Tongue (tissue), 2 donors: ENCODE data around the gene MAST4. TPM values are rescaled to one million over a fixed set of nuclear protein-coding genes. Genes with fewer than 3 reads are reported as not detected.
"Not testable (repeated sequence)": the region's sequence is repeated elsewhere in the genome, so short reads cannot be mapped to it uniquely, and the experiment has no call there.

Source experiments
- DNase-seq: peaks from one replicate; pipeline ENCODE4 v3.0.0-alpha.2; 2015
- total RNA-seq: library from RNA; depleted of rRNA; stranded (reverse); fragments of >200 nt; gene quantifications from one replicate; pipeline ENCODE4 v1.2.3, GENCODE V29; 2014

The MAST4 gene
- total RNA-seq, 1 donor from 2014 or later, result 44.4 TPM

DNA sequence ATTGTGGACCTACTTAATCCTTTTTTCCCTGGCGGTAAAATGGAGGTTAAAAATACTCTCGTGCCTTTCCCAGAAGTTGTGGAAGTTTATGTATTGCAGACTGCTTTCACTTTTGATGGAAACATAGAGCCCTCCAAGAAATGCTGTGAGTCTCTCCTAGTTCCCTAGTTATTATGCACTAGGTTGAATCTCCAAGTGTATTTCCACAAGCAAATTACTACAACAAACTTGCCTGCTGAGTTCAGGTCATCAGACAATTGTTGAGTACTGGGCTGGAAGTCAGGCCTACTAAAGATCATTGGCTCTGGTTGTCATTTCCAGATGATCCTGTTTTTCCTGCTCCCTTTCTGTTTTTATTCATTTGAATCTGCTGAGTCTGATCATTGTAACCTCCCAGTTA is 496.3 kb downstream of the MAST4 start:
- peak; percentile 20 for DNase-seq

DNA sequence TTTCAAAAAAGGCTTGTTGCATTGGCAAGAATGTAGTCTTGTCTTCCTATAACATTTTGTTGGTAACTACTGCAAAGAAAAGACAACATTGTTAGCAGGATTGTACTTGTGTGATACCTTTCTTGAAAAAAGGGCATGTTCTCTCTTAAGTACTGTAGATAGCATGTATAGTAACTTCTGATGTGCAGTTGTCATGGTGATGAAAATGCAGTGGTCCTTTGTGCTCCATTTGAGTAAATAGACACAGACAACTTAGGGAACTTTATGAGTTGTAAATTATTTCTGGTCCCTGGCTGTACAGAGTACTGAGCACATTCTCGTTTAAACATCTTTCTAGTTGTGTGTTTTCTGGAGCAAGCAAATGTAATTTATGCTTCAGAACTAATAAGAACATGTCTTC is 497.1 kb downstream of the MAST4 start:
- DNase-seq, result peak; percentile 23

DNA sequence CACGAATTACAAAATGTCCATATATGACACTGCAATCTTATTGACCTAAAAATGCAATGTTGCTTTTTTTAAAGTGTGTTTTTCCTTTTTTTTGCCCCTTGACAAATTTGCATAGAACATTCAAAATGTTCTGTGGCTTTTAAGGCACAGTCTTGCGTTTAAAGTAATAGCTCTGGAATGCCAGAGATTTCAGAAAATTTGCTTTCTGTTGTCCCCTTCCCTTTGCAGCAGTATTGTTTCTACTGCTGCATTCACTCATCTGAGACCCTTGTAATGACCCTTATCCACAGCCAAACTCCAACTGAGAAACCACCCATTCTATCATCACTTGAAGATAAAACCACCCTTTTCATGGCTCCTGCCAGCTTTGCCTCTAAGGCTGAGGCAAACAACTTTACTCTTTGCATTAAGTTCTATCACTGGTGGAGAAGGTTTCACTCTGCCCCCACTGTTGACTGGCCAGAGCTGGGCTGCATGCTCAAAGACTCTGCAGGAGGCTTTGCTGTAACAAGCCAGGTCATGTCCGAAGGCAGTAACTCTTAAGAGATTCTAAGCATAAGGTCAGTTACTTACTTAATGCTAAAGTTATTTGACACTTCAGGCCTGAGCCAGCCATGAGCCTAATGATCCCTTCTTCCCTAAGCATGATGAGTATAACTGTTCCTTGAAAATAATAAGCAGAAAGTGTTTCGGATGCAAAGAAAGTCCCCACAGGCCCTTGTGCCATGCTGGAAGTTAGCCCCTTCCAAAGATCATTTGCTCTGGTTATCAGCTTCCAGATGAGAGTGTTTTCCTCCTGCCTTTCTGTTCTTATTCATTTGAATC is 498.5 kb downstream of the MAST4 start:
- DNase-seq, result peak; percentile 9

DNA sequence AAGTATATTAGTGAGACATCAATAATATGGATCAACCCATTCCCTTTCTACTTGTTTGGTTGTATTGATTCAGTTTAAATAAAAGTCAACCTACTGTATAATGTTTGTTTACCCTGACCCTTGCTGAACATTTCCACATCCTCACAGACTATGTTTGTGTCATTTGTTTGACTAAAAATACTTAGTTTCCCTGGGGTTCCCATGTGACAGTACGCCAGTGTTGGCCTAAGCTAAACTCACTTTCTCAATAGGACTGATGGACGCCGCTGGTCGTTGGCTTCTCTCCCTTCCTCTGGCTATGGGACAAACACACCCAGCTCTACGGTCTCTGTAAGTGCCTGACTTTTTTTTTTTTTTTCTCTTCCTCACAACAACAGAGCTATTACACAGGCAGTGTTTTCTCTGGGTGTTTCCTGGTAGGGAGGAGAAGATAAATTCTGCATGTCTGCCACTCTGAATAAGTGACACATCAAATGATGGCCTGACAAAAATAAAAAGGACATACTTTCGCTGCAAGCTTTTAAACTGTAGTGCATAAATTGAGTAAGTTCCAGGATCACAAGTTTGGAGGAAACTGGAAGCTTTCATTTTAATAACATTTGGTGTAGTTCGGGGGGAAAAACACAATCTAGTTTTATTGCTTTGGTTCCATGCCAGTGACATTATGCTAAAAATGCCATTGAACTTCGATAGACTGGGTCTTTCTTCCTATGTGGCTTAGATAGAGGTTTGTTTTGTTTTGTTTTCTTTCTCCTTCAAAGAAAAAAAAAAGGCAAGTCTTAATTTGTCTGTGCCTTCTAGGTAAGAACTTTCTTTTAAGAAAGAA is 499.4 kb downstream of the MAST4 start:
- DNase-seq, result peak; percentile 19

DNA sequence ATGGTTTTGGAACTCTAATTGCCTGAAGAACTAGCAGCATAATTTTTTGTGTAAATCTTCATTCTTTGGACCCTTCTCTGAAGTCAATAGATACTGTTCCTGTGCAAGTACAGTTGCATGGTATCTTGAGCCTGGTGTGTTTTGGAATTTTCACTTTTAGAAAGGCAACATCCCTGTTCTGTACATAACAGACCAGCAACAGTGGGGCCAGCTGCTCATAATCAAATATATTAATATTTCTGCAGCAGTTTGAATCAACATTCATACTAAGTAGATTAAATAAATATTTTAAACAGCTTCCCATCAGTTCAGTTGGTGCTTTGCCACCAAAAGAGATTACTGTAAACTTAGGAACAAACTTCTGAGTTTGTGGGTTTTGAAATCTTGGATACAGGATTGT is 502.5 kb downstream of the MAST4 start:
- no peak for DNase-seq

DNA sequence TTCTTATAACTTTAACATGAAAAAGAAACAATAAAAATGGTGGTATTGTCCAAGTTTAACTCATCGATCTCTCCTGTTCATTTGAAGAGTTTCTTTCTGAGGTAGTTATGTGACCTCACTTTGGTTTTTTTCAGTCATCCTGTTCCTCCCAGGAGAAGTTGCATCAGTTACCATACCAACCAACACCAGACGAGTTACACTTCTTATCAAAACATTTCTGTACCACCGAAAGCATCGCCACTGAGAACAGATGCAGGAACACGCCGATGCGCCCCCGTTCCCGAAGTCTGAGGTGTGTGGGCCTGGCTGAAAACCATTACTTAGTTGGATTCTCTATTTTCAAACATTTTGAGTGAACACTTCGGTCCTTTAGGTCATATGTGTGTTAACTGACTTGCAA is 504.1 kb downstream of the MAST4 start:
- no peak for DNase-seq

DNA sequence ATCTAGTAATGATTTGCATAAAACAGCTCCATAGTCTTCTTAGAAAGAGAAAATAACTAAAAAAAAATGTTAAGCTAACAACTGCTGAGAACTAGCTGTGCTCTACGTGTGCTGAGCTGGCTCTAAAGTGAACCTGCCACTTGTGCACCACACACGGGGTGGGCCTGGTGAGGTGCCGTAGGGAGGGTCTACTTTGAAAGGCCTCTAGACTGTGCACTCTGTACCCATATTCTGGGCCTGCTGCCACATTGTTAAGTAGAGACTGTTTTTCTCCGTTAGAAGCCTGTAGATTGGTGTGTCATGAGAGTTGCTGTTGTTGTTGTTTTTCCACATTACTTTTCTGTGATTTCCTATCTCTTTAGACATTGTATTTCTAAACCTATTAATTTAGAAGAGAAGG is 506.5 kb downstream of the MAST4 start:
- no peak for DNase-seq

DNA sequence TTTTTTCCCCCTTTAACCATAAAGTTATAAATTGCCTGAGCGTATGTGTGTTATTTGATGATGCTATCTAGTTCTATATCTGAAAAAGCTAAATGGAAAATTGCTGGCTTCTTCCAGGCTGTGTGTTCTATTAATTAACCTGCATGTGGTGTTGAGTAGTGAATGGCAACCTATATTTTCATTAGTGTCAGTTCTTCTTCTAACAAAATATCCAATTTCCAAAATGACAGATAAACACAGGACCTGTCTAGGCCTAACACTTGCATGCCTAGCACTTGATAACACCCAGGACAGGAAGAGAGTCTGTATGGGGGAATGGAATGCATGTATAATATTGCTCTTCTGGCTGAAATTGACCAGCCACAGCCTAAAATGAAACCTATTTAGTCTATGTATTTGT is 508.7 kb downstream of the MAST4 start:
- no peak for DNase-seq

DNA sequence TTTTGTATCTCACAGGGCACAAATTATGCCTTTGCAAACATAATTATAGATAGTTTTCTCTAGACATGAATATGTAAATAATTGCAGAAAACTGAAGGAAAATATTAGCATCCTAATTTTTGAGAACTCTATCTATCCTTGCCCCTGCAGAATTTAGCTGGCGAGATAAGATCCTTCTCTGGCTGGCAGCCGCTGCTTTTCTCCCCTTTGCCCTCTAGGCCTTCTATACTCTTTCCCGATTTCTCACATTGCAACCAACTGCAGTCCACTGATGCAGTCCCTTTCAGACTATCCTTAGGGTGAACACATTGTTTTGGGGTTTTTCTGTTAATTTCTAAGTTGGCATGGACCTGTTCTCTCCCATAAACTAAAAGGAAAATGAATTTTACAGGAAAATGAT is 509.1 kb downstream of the MAST4 start:
- no peak for DNase-seq

DNA sequence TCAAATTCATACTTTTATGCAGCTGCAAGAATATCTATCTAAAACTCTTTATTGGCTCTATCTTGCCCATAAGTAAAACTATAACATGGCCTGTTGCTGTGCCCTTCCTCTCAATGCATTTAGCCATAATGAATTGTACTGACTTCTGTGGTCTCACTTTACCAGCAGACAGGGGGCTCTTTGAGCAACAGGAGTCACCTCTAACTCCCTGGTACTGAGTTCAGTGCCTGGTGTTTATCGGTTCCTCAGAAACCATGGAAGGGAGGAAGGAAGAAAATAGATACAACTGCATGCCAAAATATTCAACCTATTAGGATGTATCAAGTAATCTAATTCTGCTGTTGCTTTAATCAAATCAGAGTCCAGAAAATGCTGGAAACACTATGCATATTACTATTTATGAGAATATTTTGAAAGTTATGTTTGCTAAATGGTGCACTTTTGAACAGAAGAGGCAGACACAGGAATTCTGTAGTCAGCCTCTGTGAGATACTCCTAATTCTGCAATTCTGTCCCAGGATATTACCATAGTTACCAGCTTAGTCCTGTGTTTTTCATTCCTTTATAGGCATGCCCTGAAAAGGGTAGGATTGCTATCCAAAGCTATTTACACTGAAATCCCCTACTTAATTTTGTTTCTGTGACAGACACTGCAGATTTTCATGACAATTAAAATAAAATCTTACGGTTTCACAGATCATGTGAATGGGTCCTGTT is 510.6 kb downstream of the MAST4 start:
- DNase-seq, result no peak

DNA sequence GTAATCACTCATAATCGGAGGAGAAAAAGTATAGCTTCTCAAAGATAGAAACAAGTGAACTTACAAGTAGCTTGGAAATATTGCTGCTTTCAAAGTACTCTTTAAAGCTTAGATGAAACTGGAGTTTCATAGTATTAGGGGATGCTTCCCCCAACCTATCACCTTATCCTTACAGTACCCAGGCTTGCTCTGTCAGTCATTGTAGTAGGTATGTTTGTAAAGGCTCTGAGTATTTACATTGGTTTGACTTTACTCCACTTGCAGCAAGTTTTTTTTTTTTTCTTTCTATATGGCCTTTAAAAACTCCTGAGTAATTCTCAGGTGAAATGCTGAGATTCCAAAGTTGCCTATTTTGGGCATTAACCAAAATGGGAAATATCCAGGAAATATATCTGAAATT is 515.6 kb downstream of the MAST4 start:
- DNase-seq, result no peak

DNA sequence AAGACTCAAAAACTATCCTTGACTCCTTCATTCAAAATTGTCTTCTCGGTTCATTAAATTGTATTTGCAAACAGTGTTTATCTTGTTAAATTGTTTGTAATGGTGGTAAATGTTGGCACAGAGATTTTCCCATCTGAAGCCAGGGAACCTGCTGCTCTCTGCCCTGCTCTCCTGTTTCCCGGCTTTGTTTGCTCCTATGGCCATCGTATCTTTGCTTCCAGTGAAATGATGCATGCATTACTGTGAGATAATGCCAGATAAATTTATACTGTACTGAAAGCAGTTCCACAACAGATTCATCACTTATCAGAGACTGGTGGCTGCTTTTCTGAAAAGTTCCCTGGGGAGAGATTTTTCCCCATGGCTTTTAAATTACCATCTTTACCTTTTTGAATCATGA is 519.1 kb downstream of the MAST4 start:
- no peak for DNase-seq

DNA sequence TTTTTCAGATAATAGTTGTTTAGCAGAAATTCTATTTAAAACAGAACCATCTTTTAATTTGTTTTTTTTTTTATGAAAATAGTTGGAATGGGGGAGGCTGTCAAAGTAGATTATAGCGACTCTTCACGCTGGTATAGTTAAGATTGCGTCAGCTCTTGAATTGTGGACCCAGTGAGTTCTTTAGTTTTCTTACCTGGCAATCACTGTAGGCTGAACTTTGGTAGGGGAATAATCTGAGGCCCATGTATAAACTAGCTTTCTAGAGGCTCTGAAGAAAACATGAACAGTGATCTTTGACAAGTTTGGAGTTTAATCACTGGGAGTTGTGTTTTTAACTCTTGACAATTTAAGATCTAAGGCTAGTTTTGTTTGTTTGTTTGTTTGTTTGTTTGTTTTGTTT is 519.6 kb downstream of the MAST4 start:
- no peak for DNase-seq

DNA sequence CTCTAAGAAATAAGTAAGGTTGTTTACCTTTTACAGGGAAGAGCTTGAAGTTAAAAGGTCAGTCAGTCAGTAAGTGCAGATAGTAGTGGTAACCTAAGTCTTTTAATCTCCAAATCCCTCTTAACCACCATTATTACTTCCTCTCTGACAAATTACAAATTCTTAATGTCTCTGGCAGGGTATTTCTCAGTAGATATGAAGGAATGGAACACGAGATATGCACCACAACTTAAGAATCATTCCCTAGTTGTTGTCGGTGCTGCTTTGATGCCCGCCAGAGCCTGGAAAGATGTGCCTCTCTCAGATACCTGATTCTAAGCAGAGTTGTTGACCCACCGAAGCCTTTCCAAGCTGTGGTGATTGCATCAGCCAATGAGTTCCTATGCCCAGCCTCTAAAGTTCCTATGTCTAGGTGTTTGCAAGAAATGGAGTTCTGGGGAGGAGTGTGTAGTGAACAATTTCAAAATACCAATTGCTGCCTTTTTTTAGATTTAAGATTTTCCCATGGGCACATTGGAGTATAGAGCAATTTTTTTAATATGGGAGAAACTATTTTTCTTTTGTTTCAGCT is 521.9 kb downstream of the MAST4 start:
- DNase-seq, result no peak

DNA sequence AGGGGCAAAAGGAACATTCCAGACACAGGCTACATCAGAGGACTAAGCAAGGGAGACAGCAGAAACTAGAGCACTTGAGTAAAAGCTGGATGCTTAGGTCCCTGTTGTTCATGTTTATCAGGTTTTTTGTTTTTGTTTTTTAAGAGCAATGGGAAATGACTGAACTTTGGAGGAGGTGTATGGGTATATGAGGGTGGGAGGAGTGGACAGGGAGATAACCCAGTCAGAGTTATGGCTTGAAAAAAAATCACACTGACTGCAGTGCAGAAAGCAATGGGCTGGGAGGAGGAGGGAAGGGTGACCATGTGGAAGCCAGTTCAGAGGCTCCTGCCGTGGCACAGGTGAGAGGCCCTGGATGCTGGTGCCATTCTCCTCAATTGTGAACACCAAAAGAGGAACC is 522.8 kb downstream of the MAST4 start:
- DNase-seq, result no peak

DNA sequence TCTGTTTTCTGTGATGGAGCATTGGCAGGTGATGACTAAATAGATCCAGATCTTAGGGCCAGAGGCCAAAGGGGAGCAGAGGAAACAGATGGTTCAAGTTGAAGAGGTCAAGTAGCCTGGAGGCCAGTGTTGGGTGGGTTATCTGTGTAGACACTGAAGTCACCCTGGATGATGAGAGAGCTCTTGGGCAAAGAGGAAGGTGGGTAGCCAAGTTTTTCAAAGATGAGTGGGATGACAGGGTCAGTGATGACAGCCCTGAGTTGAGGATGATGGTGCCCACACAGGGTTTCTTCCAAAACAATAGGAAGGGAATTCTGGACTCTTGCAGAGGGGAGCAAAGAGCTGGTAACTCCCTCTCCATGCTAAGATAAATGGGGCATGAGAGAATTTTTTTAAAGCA is 523.8 kb downstream of the MAST4 start:
- no peak for DNase-seq

DNA sequence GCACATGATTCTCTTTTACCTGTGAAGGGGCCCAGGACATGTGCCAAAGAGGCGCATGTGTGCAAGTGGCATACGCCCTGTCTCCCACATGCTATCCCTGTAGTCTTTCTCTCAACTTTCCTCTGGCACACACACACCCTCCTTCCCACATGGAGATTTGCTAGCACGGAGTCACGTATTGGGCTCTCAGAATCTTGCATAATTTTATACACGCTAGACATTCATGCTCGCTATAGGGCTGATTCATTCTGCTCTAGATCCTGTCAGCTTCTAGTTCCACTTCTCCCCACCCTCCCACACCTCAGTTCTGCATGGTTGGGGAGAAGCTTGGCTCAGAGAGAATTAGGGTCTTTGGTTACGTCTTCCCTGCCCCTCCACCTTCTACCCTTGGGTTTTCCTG is 527.6 kb downstream of the MAST4 start:
- no peak for DNase-seq

DNA sequence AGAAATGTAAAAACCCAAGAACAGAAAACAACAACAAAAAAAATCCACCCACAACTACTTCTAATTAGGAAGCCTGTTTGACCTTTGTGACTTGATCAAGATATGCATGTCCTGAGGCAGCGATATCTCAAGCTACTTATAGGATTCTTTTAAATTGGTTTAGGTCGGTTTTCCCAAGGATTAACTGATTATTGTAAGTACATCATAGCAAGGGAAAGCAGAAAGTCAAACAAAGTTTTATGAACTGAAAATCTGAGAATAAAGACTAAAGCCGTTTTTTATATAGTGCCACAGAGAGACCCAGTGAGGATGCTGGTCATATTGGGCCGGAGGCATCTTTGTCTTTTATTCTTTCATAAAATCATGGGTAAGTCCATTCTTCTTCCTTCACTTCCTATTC is 528.4 kb downstream of the MAST4 start:
- DNase-seq, result no peak

DNA sequence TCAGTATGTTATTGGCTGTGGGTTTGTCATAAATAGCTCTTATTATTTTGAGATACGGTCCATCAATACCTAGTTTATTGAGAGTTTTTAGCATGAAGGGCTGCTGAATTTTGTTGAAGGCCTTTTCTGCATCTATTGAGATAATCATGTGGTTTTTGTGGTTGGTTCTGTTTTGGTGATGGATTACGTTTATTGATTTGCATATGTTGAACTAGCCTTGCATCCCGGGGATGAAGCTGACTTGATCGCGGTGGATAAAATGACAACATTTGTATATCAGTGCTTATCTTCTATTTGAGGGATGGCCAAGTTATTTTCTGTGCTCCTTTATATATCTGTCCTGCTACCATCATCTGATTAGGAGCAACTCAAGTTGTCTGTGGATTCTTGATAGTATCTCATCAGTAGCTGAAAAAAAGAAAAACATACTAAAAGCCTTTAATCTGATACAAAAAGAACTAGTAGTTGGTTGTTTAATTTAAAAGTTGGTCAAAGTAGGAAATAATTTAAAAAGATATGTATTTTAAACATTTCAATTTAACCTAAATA is 531.2 kb downstream of the MAST4 start:
- DNase-seq, result not testable (repeated sequence)

DNA sequence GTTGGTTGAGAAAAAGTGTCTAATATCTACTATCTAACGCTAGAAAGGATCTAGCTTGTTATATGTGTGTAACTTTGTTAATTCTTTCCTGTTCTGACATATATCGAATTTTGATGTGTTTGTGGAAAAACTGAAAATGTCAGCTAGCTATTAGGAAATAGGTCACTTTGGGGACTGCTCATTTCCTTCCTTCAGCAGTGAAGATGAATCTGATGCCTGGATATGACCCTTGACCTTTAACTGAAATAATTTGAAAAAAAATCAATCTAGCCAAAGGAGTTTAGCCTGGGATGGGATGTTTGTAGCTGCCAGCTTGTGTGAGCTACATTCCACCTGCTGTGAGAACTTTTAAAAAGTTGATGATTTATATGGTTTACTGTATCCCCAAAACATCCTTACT is 533.6 kb downstream of the MAST4 start:
- DNase-seq, result no peak

DNA sequence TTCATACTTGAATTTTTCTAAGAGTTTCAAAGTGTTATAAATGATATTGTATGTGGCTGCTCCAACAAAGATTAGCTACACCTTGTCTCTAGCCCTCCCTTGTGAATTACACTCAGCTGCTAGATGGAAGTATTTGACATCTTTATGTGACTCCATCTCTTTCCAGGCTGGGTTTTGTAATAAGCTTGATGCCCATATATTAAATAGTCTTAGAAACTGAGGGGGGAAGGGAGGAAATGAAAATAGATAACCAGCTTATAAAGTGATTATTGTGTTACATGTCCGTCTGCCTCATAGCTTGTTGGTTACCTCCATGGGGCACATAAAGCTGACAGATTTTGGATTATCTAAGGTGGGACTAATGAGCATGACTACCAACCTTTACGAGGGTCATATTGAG is 537.0 kb downstream of the MAST4 start:
- no peak for DNase-seq

DNA sequence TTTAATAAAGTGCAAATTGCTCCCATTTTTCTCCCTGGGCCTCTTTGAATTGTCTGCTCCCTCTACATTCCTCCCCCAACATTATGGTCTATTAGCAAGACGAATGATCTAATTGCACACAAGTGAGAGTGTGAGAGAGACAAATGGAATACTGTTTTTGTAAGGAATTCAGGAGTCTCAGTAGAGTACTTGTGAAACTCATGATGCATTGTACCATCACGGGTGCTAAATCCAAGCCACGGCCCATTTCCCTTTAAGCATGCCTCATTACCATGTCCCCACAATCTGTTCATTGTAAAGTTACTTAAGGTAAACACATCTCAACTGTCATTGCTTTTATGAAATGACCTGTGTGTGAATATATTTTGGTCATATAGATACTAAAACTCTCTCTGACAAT is 537.6 kb downstream of the MAST4 start:
- no peak for DNase-seq
